K562 (cell line): ENCODE measurements around the gene C1orf167.

Experiments used
- ATF7 ChIP-seq: fragments of 450-650 bp; IDR thresholded peaks from 2 replicates; pipeline ENCODE4 v1.7.1; 2014; ENCODE audit warnings: mild to moderate bottlenecking, moderate library complexity
- CTCF ChIP-seq, 3 experiments: IDR thresholded peaks in 2 of 3; conservative IDR thresholded peaks in 1 of 3; 2 replicates each; pipeline ENCODE4 v1.5.1; 2011 to 2012; ENCODE audit warnings: low read length in 3 of 3, mild to moderate bottlenecking in 3 of 3, control low read depth in 2 of 3, improper control_type of control experiment in 1 of 3, inconsistent platforms in 1 of 3, low read depth in 1 of 3, mixed read lengths in 1 of 3, moderate library complexity in 1 of 3; ENCODE audit not compliant: insufficient read depth in 2 of 3
- EZH2 ChIP-seq: IDR thresholded peaks from 2 replicates; pipeline ENCODE4 v1.6.1; 2012; ENCODE audit warnings: low read depth, mild to moderate bottlenecking, inconsistent platforms, low read length, borderline replicate concordance
- GTF2F1 ChIP-seq: IDR thresholded peaks from 2 replicates; pipeline ENCODE4 v1.6.1; 2011; ENCODE audit warnings: low read depth, low read length, improper control_type of control experiment
- JUN ChIP-seq, 2 experiments: sonication (generic) in 1 of 2; formaldehyde crosslinking in 1 of 2; IDR thresholded peaks; 2 replicates each; pipeline versions ENCODE4 v1.6.1 to v1.8.0; 2012 to 2022; ENCODE audit warnings: borderline replicate concordance in 2 of 2, mild to moderate bottlenecking in 2 of 2, improper control_type of control experiment in 1 of 2, low read depth in 1 of 2, low read length in 1 of 2, missing genetic modification reagents in 1 of 2
- JUND ChIP-seq, 2 experiments: IDR thresholded peaks; 2 replicates in 1 of 2; 3 replicates in 1 of 2; pipeline ENCODE4 v1.6.1; 2011; ENCODE audit warnings: borderline replicate concordance in 2 of 2, low read depth in 2 of 2, low read length in 2 of 2, improper control_type of control experiment in 1 of 2, missing biosample characterization in 1 of 2, missing genetic modification characterization in 1 of 2, missing genetic modification reagents in 1 of 2
- POLR2AphosphoS5 ChIP-seq: IDR thresholded peaks from 2 replicates; pipeline ENCODE4 v1.6.1; 2011; ENCODE audit warnings: mild to moderate bottlenecking, low read depth, low read length, moderate library complexity; ENCODE audit not compliant: control insufficient read depth, insufficient read depth
- REST ChIP-seq, 2 experiments: fragments of 450-650 bp; formaldehyde crosslinking in 1 of 2; IDR thresholded peaks; 2 replicates each; pipeline versions ENCODE4 v1.4.0 to v1.6.1; 2014 to 2020; ENCODE audit warnings: mild to moderate bottlenecking in 2 of 2, borderline replicate concordance in 1 of 2, low read depth in 1 of 2
- ZC3H11A ChIP-seq: IDR thresholded peaks from 2 replicates; pipeline ENCODE4 v1.6.1; 2012; ENCODE audit warnings: low read depth, low read length, improper control_type of control experiment
- ZNF324 ChIP-seq: fragments of 250-450 bp; sonication (Bioruptor Pico); IDR thresholded peaks from 2 replicates; pipeline ENCODE4 v1.4.0; 2020; ENCODE audit warnings: mild to moderate bottlenecking
- ZNF780A ChIP-seq: fragments of 250-450 bp; sonication (Bioruptor Pico); IDR thresholded peaks from 2 replicates; pipeline ENCODE4 v1.5.0; 2021; ENCODE audit warnings: mild to moderate bottlenecking
- TF ChIP-seq, protein P1 (sequence below): fragments of 450-650 bp; IDR thresholded peaks from 2 replicates; pipeline ENCODE4 v1.6.1; 2016; ENCODE audit warnings: low read depth, mild to moderate bottlenecking, moderate library complexity
- TF ChIP-seq, protein P2 (sequence below): fragments of 250-450 bp; sonication (Bioruptor Pico); IDR thresholded peaks from 2 replicates; pipeline ENCODE4 v1.5.0; 2021; ENCODE audit warnings: mild to moderate bottlenecking, borderline replicate concordance

DNA sequence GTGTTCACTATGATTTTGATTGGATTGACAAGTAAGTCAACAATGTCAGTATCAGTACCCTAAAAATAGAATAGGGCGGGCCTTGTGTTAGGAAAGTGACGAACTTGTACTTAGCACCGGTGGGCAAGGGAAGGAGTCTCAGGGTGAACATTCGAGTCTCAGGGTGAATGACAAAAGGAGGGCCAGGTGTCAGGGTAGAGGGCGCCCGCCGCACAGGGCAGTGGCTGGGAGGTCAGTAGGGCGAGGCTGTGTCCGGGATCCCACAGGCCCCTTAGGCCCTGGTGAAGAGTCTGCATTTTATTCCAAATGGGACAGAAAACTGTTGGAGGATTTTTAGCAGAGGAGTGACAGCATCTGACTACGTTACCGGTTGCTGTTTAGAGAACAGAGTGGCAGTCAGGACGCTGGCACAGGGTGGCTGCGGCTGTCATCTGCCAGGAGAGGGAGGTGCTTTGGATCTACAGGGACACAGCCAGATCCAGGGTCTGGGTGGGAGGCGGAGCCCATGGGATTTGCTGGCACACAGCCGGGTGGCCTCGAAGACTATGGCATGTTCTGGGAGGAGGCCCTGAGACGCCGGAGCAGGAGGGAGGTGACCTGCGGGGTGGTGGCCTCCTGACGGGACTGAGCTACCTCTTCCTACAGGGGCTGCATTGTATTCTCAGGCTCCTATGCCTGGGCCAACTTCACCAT, 15.1 kb upstream of the C1orf167 start:
- no peak for TF ChIP-seq POLR2AphosphoS5
- no peak for TF ChIP-seq REST (IDR thresholded peaks at IDR 0.05; ENCODE audit: borderline replicate concordance)
- no peak for TF ChIP-seq REST (CRISPR knock-in tag; IDR thresholded peaks at IDR 0.05; ENCODE audit: low read depth)
- no peak for TF ChIP-seq ZNF780A
- TF ChIP-seq EZH2: no peak
- no peak for TF ChIP-seq JUN (IDR thresholded peaks at IDR 0.05; ENCODE audit: borderline replicate concordance, low read depth, low read length)
- no peak for TF ChIP-seq JUN (CRISPR knock-in tag; IDR thresholded peaks at IDR 0.05; ENCODE audit: borderline replicate concordance)
- TF ChIP-seq, protein P1, sequence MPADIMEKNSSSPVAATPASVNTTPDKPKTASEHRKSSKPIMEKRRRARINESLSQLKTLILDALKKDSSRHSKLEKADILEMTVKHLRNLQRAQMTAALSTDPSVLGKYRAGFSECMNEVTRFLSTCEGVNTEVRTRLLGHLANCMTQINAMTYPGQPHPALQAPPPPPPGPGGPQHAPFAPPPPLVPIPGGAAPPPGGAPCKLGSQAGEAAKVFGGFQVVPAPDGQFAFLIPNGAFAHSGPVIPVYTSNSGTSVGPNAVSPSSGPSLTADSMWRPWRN: no peak
- TF ChIP-seq JUND (IDR thresholded peaks at IDR 0.05; ENCODE audit: borderline replicate concordance, low read depth, low read length): no peak
- TF ChIP-seq JUND (tag; IDR thresholded peaks at IDR 0.05; ENCODE audit: borderline replicate concordance, low read depth, low read length): no peak
- no peak for TF ChIP-seq ATF7
- TF ChIP-seq ZC3H11A: no peak
- no peak for TF ChIP-seq GTF2F1
- TF ChIP-seq ZNF324 (CRISPR knock-in tag): no peak
- TF ChIP-seq, protein P2, sequence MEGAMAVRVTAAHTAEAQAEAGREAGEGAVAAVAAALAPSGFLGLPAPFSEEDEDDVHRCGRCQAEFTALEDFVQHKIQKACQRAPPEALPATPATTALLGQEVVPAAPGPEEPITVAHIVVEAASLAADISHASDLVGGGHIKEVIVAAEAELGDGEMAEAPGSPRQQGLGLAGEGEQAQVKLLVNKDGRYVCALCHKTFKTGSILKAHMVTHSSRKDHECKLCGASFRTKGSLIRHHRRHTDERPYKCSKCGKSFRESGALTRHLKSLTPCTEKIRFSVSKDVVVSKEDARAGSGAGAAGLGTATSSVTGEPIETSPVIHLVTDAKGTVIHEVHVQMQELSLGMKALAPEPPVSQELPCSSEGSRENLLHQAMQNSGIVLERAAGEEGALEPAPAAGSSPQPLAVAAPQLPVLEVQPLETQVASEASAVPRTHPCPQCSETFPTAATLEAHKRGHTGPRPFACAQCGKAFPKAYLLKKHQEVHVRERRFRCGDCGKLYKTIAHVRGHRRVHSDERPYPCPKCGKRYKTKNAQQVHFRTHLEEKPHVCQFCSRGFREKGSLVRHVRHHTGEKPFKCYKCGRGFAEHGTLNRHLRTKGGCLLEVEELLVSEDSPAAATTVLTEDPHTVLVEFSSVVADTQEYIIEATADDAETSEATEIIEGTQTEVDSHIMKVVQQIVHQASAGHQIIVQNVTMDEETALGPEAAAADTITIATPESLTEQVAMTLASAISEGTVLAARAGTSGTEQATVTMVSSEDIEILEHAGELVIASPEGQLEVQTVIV (CRISPR knock-in tag): no peak
- no peak for TF ChIP-seq CTCF (IDR thresholded peaks at IDR 0.05 in 2 of 3, conservative IDR thresholded peaks at IDR 0.05 in 1 of 3; ENCODE audit: insufficient read depth in 2 of 3, low read depth in 1 of 3, low read length in 3 of 3)
